Activated CD4-positive, alpha-beta T cell treated with anti-CD3 and anti-CD28 coated beads, Interleukin-2, amount 50 U/mL, for 16 hours (primary cell): ENCODE measurements around the gene GRB10.

ENCODE experiments used
- DNase-seq: peaks from one replicate; pipeline ENCODE4 v3.0.0-alpha.2; 2020

Gene GRB10

DNA sequence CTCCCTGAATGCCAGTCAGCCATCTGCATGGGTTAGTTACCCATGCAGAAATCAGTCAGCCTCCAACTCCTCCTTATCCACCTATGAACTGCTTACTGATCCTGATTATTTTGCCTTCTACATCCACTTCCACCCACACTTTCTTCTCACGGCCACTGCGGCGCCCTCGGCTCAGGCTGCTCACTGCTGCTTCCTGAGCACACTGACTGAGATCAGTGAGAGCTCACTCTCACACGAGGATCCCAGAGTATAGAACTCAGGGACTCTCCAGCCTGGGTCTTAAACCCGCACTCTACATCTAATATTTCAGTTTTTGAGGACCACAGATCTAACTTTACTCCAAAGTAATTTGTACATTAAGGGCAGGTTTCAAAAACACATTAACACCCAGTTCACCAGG lies 64.4 kb downstream of the GRB10 start:
- no peak for DNase-seq

DNA sequence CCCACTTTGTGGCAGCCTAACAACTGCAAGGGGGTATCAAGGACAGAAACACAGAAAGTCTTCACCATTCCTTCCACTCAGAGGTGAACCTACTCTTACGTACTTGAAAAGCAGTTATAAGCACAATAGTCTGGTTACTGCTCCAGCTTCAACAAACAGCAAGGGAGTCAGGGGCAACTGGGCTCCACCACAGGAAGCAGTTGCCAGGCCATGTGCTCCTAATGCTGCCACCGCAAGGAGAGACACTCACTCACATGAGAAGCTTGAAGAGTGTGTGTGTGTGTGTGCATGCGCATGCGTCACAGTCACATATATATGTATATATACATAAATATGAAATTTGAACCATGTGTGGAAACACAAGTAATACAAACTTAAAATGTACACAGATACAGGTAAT lies 65.5 kb downstream of the GRB10 start:
- DNase-seq, result no peak

DNA sequence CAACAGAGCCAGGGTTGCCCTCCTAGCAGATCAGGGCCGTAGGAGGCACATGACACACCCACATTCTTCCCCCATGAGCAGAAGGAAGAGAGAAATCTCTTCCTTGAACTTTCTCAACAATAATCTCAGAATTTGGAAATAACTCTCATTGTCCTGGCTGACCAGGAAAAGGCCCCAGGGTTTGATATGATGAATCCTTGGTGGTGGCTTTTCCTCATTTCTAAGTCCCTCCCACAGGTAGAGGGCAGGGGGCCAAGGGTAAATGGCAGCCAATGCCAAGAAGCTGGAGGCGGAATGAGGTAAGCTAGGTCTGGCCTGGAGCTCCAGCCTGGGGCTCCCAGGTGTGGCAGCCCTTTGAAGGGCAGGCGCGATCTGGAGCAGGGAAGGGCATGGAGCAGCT lies 67.8 kb downstream of the GRB10 start:
- DNase-seq, result no peak

DNA sequence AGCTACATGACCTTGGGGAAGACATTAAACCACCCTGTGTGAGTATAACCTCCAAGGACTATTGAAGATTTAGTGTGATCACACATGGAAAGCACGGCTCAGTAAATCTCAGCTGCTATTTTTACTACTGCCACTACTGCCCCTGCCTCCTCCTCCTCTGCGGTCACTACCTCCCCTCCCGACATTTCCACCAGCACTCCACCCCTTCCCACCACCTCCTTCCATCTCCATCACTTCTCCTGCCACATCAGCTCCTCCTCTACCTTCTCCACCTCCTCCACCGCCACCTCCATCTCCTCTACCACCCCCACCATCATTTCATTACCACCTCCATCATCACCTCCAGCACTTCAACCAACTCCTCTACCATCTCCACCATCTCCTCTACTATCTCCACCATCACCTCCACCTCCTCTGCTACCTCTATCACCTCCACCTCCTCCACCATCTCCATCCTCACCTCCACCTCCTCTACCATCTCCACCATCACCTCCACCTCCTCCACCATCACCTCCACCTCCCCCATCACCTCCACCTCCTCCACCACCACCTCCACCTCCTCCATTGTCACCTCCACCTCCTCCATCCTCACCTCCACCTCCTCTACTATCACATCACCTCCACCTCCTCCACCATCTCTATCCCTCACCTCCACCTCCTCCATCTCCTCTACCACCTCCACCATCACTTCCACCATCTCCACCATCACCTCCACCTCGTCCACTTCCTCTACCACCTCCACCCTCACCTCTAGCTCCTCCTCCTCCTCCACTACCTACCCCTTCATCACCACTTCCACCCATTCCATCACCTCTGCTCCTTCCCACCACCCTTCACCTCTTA lies 69.4 kb downstream of the GRB10 start:
- DNase-seq, result no peak

DNA sequence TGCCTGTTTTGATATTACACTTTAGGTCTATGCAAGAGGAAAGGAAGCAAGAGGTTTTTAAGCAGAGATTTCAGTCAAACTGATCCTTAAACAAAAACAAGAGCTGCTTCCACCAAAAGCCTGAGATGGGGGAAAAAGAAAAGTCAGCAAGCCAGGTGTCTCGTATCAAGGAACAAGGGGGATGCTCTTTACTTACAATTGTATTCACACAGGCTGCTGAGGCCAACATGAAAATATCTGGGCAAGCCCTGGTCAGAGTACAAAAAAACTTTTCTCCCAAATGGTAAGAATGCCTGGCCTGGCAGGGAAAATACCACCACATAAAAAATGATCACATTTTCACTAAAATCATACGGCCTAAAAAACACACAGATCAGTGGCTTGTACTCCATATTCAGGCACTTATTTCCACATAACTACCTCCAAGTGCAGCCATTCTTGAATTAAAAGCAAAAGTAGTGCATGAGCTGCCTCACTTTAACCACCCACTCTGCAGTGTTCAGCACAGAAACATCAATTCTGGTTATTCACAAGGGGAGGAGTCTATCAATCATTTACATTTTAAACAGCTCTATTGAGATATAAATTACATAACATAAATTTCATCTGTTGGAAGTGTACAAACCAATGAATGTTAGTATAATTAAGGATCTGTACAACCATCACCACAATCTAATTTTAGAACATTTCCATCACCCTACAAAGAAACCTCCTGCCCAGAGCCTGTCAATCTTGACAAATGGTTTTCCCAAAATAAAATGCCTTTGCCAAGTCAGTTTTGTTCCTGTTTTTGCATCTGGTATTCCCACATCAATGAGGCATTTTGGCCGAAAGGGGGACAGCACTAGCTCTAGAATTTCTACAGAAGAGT lies 70.2 kb downstream of the GRB10 start:
- DNase-seq, result no peak

DNA sequence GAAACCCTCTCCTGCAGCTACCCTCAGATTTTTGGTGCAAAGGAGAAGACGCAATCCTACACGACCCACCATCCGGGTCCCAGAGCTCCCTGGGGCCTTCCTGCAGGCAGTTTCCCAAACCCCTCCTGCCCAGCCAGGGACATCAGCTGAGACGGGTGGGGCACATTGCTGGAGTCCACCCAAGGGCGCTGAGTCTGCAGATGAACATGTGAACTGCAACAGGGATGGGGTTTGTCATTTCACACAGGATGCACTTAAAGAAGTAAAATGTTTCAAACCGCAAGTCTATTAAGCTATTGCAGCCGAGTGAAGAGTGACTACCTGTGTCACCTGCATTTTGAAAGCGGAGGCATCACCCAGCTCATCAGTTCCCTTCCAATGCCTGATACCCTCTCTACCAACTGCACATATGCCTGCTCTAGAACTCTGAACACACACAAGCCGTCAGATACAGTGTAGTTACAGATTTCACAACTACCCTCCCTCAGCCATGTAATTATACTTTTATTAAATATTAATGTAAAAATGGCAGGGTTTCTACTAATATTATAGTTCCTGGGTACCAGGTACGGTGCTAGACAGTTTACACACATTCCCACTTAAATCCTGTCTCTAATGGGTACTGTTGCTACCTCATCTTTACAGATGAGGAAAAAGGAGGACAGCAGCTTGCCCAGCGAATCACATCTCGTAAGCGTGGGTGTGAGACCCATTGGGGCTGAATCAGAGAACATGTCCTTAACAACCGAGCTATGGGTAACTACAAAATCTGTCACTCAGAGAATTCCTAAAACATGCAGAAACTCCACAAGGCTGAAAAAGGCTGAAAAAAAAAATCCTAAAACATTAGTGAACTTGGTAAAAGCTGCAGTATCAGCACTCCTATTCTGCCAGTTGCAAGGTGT lies 71.2 kb downstream of the GRB10 start:
- DNase-seq, result no peak

DNA sequence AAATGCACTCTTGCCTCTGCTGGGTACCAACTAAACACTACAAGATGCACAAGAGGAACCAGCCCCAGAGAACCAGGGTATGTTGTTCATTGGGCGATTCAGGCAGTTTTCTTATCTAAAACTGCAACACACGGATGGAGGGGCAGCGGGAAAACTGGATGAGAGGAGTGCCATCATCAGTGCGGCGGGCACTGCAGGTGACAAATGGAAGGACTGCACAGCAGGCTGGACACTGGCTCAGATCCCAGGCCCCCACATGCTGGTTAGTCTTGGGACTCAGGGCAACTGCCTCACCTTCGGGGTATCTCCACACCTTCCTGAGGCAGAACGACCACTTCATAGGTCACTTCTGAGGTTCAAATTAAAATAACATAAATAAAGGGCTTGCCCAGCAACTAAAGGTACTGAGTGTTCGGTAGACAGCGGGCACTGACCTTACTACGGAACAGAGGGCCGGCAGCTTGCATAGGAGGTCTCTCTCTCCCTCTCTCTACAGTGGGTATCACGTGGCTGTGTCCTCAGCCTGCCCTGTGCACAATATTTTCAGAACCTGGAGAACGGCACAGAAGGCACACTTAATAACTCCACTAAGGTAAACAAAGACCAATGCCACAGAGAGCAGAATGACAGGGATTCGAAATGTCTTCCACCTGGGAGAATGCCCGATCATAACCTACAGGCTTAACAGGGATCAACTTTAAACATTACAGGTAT lies 72.1 kb downstream of the GRB10 start:
- DNase-seq, result no peak

DNA sequence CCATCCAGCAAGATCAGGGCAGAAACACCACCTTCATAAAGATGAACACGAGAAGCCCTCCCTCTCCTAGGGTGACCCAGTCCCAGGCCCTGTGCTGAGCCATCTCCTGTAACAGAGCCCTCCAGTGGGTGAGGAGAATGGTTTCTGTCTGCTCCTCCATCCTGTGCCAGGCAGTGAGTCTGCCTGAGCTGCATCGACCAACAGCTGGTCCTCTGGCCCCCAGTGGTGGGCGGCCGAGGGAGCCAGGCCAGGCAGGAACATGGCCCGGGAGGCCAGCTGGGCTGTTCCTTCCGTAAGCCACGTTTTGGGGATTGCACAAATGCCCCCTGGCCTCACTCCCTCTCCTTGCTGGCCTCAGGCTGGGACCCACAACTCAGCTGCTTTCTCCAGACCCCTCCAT lies 73.5 kb downstream of the GRB10 start:
- DNase-seq, result no peak

DNA sequence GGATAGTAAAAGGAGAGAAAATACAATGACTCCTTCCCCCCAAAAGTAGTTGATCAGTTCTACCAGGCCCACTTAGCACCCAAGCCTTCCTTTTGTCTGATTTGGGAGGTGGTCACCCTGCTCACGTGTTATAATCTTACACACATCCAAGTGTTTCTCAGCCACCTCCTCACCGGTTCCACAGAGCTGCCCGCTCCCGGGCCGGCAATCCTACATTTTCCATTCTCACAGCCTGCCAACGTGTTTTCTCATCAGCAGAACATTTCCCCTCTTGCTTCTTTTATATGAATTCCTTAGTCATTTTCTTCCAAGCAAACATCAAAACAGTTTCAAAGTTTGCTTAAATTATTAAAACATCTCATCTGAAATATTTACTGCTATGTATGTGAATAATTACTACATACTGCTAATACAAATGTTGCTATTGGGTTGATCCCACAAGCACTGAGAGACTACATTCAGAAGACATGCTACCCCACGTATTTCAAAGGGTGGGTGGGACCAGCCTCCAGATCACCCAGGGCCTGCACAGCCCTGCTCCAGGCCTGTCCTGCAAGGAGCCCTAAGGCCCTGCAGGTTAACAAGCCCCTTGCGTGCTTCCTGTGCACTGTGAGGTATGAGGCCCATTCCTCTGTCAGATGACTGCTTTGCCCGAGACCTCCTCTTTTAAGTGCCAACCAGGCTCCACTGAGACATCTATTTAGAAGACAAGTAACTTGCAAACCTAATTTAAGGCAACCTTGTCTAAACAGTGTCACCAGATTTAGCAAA lies 75.3 kb downstream of the GRB10 start:
- no peak for DNase-seq

DNA sequence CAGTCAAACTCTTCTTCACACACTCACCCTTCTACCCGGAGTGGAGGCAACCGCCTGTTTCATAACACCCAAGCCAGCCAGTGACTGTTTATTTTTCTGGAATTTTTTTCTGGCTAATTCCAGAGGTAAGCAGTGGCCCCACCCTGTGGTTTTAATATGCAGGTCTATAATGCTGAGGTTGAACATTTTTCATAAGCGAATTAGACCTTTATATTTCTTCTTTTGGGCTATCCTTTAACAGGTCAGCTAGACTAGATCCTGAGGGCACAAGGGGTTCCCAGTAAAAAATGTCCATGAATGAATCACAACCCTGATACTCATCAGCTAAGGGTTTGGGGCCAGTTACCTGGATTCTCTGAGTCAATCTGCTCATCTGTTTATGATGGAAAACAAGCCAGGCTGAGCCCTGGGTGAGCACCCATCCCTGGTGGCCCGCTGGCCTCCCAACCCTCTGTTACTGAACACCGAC lies 76.2 kb downstream of the GRB10 start:
- no peak for DNase-seq

DNA sequence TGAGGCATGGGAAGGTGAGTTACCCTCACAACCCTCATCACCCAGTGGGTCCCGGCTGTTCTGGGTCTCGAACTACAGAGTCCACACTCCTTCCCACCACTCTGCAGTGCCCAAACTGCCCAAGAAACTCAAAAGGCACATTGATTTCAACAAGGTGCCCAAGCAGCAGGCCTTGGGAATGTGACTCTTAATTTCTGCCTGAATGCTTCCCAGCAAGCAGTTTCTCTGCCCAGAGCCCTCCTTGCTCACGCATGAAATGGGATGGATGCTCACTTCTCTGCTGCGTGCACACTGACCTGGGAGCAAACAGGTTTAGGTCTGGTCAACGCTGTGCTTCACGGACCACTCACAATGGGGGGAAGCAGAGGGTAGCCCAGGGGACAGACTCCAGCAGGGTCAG lies 77.9 kb downstream of the GRB10 start:
- DNase-seq, result no peak

DNA sequence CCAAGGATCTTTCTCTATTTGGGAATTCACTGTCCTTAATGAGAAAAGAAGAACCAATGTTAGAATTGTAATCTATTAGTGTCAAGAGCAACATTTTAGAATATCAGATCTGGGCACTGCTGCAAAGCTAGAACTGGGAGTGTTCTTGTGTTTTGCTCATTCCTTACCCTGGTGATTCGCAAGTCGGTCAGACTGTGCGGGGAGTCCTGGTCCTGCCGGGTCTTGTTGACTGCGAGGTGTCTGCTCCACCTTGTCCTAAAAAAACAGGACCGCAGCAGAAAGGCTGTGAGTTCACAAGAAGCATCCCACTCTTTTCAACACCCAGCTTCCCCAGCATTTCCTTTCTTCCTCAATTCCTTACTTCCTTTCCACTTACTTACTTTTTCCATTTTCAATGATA lies 79.0 kb downstream of the GRB10 start:
- DNase-seq, result no peak

DNA sequence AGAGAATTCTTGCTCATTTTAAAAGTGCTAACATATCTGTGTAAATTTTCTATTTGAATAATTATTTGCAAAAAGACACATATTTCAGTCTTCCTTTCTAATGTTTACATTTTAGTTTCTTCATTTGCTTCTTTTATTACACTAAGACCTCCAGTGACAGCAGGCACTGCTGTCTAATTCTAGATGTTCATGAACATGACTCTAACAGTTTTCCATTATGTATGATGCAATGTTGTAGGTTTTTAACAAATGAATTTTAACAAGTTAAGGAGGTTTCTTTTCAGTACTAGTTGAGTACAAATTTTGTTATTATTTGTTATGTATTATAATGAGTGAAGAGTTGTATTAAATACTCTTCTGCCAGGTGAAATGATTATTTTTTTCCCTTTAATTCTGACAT lies 83.6 kb downstream of the GRB10 start:
- no peak for DNase-seq

DNA sequence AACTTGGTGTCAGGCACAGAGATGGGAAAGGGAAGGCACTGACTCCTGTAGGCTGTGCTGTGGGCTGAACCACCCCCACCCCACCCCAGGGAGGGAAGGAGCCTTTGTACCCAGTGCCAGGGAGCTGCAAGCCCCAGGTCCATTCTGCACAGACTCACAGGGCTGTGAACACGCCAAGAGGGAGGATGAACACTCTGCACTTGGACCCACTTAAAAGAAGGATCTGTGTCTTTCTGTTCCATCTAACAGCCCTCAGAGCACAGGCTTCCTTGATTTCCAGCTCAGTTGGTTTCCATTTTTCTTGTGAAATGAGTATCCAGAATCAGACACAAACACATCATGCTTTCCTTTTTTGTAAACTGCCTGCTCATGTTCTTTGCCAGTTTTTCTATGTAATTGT lies 84.9 kb downstream of the GRB10 start:
- DNase-seq, result no peak

DNA sequence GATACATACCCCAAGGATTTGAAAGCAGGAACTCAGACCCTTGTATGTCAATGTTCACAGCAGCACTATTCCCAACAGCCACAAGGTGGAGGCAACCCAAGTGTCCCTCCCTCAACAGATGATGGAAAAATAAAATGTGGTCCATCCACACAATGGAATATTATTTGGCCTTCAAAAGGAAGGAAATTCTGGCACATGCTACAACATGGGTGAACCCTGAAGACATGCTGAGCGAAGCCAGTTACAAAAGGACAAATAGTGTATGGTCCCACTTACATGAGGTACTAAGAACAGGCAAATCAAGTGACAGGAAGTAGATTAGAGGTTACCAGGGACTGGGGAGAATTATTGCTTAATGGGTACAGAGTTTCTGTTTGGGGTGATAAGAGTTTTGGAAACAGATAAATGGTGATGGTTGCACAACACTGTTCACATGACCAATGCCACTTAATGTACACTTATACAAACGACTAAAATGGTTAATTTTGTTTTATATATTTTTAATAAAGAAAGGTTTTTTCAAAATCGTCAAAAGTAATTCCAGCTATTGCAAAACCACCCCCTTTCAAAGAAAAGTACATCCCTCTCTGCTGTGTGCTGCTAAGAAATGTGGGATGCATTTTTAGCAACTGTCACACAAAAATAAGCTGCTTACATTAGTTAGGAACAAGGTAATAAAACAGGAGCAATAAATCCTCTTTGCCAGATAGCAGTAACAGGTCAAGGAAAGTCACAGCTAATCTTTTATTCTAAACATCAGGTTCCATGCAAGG lies 85.7 kb downstream of the GRB10 start:
- DNase-seq, result peak; percentile 6

DNA sequence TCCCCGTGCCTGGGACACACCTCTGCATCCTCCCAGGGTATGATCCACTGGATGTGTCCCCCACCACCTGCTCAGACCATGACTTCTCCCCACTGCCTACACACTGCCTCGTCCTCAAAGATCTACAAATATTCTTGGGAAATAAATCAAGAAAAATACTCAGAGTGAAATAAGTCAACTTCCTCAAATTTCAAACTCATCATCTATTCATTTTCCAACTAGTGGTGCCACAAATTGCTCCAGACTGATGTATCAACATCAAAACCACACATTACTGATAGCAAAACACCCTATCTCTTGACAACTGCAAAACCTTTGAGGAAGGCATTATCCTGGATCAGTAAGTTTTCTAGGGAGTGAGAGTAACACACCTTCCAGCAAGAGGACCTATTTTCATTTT lies 87.7 kb downstream of the GRB10 start:
- DNase-seq, result no peak

DNA sequence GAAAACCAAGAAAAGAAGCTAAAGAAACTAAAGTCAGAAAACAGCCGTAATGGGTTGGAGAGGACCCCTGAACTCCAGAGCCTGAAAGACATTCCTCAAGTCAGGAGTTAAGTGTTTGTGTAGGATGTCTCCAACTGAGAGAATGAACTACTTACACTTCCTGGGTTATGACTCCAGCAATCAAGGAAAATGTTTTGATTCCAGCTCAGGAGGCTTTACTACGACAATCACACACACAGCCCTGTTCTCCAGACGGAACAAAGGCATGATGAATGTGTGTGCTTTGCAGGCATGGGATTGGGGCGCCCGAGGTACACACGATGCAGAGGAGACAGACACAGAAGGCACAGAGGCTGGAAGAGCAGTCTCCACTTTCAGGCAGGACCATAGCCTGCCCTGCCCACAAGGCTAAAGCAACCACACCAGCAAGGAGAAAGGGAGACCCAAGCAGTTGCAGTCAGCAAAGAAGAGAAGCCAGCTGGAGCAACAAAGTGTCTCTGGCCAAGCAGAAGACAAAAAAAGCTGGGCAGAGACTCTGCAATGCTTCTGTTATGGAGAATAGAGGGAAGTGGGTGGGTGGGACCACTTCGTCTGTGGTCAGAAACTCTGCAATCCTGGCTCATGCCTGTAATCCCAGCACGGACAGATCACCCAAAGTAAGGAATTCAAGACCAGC lies 89.1 kb downstream of the GRB10 start:
- DNase-seq, result no peak

DNA sequence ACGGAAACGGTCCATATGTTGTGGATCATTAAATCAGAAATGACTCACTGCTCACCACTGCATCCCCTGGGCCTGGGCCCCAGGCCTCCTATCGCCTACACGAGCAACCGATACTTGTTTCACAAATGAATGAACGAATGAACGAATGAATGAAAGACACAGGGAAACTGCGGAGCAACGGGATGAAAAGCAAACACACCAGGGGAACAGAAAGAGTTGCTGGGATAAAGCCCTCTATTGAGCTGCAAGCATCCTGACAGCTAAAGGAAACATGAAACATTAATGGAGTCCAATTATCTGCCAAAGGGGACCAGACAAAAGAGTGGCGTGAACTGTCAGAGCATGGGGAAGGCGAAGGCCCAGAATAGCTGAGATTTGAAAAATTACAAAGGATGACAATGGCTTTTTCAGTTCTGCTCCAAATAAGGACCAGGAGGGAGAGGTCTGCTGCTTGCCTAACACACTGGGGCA lies 92.1 kb downstream of the GRB10 start:
- DNase-seq, result no peak

DNA sequence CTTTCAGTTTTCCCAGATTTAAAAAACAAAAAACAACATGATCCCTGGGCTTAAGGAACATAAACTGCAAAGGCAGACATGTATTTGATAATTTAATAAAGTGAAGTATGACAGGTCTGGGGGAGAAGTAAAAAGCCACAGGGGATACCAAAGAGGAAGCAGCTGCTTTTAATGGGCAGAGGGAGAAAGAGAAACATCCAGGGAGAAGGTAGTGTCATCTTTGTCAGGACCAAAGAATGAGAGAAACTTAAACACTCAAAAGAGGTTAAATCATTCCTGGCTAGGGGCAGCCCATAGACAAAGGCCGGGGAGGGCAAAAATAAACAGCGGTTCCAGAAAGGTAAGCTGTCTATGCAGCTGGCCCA lies 94.5 kb downstream of the GRB10 start:
- no peak for DNase-seq

DNA sequence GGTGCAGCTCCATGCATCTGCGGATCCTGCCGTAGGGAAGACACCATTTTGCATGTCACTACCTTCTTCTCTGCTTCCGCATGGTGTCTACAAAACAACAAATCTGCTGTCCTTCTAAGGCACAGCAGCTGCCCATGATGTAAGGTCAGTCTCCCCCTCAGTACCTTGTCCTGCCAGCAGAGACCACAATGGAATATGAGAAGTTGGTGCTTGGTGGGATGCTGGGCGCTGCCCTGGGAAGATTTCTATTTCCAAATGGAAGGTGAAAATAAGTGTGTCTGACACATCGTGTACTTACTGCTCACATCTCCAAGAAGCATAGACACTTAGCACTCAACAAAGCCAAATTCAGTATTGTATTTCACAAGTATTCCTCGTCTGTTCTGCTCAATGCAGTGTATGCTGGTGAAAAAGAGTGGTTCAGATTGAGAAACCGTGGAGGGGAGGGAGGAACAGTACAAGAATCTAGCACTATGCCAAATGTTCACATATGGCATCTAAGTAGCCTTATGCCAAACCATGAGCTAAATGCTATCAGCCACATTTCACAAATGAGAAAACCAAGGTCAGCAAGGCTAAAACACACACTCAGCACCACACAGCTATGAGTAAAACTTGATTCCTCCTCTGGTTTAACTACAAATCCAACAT lies 95.0 kb downstream of the GRB10 start:
- no peak for DNase-seq
